ENCODE measurements around the gene AGTRAP.

The AGTRAP gene

DNA sequence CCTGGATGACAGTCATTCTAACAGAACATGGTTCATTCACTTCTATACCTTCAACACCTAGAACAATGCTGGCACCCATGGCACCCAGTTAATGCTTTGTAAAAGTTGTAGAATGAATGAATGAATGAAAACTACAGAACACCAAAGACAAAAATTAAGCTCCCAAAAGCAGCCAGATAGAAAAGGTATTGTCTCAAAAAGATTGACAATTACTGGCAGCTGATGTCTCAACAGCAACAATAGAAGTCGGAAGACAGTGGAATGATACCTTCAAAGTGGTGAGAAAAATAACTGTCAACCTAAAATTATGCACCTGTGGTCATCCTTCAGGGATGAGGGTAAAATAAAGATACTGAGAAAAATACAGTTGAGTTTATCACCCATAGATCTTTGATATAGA lies 21.1 kb downstream of the AGTRAP start:
- Histone ChIP-seq H3K4me2 (ENCODE audit: insufficient read depth, low read length, poor library complexity, severe bottlenecking) (no peak overlapping the region), H2BK5ac (ENCODE audit: low read length) (no peak overlapping the region), H3K4ac (ENCODE audit: low read length) (no peak overlapping the region), H2BK12ac (ENCODE audit: low read length) (no peak overlapping the region), H3K27ac (replicated peaks; ENCODE audit: low read length) (no peak overlapping the region), H3K14ac (ENCODE audit: low read length) (no peak overlapping the region), H2BK120ac (ENCODE audit: low read depth, low read length) (no peak overlapping the region), H2AFZ (ENCODE audit: low read length) (no peak overlapping the region), H3K9me3 (replicated peaks in 1 of 2; ENCODE audit: control insufficient read depth in 2 of 2, insufficient read depth in 1 of 2, low read depth in 1 of 2, low read length in 2 of 2) (peaks cover 3% of the 10 kb centered on the region in 2 donors), H3K79me1 (ENCODE audit: low read depth, low read length) (no peaks in the 10 kb centered on the region), H2AK5ac (ENCODE audit: low read depth, low read length) (no peak overlapping the region), H3K23ac (ENCODE audit: low read depth, low read length, poor library complexity) (no peak overlapping the region), H4K8ac (ENCODE audit: low read depth, low read length) (no peak overlapping the region), H3K36me3 (replicated peaks in 1 of 2; ENCODE audit: control insufficient read depth in 2 of 2, insufficient read depth in 2 of 2, low read length in 2 of 2) (no peaks in the 10 kb centered on the region), H3K27me3 (ENCODE audit: control insufficient read depth in 3 of 3, insufficient read depth in 3 of 3, low read depth in 1 of 3, low read length in 3 of 3) (peaks cover 2 to 18% (median 8%) of the 10 kb centered on the region in 3 experiments), H4K91ac (ENCODE audit: low read depth, low read length, poor library complexity) (no peak overlapping the region), H3K4me3 (ENCODE audit: low read length in 2 of 2) (no peak overlapping the region), H3K4me1 (ENCODE audit: control insufficient read depth in 2 of 2, insufficient read depth in 1 of 2, low read depth in 1 of 2, low read length in 2 of 2) (peaks cover 11 to 18% of the 10 kb centered on the region in 2 donors), H3K9ac (ENCODE audit: low read depth, low read length, poor library complexity) (no peak overlapping the region), H3K18ac (ENCODE audit: low read length) (no peak overlapping the region), H2BK15ac (ENCODE audit: low read length) (no peak overlapping the region)
- DNase-seq (ENCODE audit: low spot score): no peak
- no CpG with 5 or more reads among the region's 1 CpG for WGBS, 2 donors (ENCODE audit: extremely low coverage in 2 of 2, insufficient read length in 2 of 2, insufficient replicate concordance in 1 of 2)

- H3K9ac ChIP-seq (ENCODE audit: low read depth, low read length, poor library complexity): no peak overlapping the region
- H3K4me2 ChIP-seq (ENCODE audit: insufficient read depth, low read length, poor library complexity, severe bottlenecking): no peak overlapping the region
- WGBS, 2 donors (ENCODE audit: extremely low coverage in 2 of 2, insufficient read length in 2 of 2, insufficient replicate concordance in 1 of 2): no CpG with 5 or more reads among the region's 4 CpGs
- no peak overlapping the region for H2BK12ac ChIP-seq (ENCODE audit: low read length)
- peaks cover 2 to 43% (median 8%) of the 10 kb centered on the region in 3 experiments for H3K27me3 ChIP-seq (ENCODE audit: control insufficient read depth in 3 of 3, insufficient read depth in 3 of 3, low read depth in 1 of 3, low read length in 3 of 3)
- no peak overlapping the region for H2BK15ac ChIP-seq (ENCODE audit: low read length)
- H3K36me3 ChIP-seq (replicated peaks in 1 of 2; ENCODE audit: control insufficient read depth in 2 of 2, insufficient read depth in 2 of 2, low read length in 2 of 2): no peaks in the 10 kb centered on the region
- no peak overlapping the region for H2BK5ac ChIP-seq (ENCODE audit: low read length)
- no peak overlapping the region for H3K4me3 ChIP-seq (ENCODE audit: low read length in 2 of 2)
- no peak overlapping the region for H3K4ac ChIP-seq (ENCODE audit: low read length)
- H3K18ac ChIP-seq (ENCODE audit: low read length): no peak overlapping the region
- no peaks in the 10 kb centered on the region for H3K79me1 ChIP-seq (ENCODE audit: low read depth, low read length)
- no peak overlapping the region for H4K8ac ChIP-seq (ENCODE audit: low read depth, low read length)
- H2AFZ ChIP-seq (ENCODE audit: low read length): no peak overlapping the region
- H3K27ac ChIP-seq (replicated peaks; ENCODE audit: low read length): no peak overlapping the region
- H4K91ac ChIP-seq (ENCODE audit: low read depth, low read length, poor library complexity): no peak overlapping the region
- DNase-seq (ENCODE audit: low spot score): no peak
- no peak overlapping the region for H2BK120ac ChIP-seq (ENCODE audit: low read depth, low read length)
- peaks cover 0 to 6% of the 10 kb centered on the region in 2 donors for H3K4me1 ChIP-seq (ENCODE audit: control insufficient read depth in 2 of 2, insufficient read depth in 1 of 2, low read depth in 1 of 2, low read length in 2 of 2)
- peaks cover 0 to 3% of the 10 kb centered on the region in 2 donors for H3K9me3 ChIP-seq (replicated peaks in 1 of 2; ENCODE audit: control insufficient read depth in 2 of 2, insufficient read depth in 1 of 2, low read depth in 1 of 2, low read length in 2 of 2)
- no peak overlapping the region for H2AK5ac ChIP-seq (ENCODE audit: low read depth, low read length)
- H3K23ac ChIP-seq (ENCODE audit: low read depth, low read length, poor library complexity): no peak overlapping the region
- no peak overlapping the region for H3K14ac ChIP-seq (ENCODE audit: low read length)
Observed at GRCh38 chr1:11759791-11760190, 23.9 kb downstream of the AGTRAP start.

- Histone ChIP-seq H3K27ac (replicated peaks; ENCODE audit: low read length) (no peak overlapping the region), H2AFZ (ENCODE audit: low read length) (no peak overlapping the region), H3K4me1 (ENCODE audit: control insufficient read depth in 2 of 2, insufficient read depth in 1 of 2, low read depth in 1 of 2, low read length in 2 of 2) (peaks cover 0 to 6% of the 10 kb centered on the region in 2 donors), H3K27me3 (ENCODE audit: control insufficient read depth in 3 of 3, insufficient read depth in 3 of 3, low read depth in 1 of 3, low read length in 3 of 3) (peaks cover 2 to 55% (median 8%) of the 10 kb centered on the region in 3 experiments), H2BK12ac (ENCODE audit: low read length) (peak overlapping the region; percentile 94), H3K23ac (ENCODE audit: low read depth, low read length, poor library complexity) (peak overlapping the region; percentile 81), H4K91ac (ENCODE audit: low read depth, low read length, poor library complexity) (peak overlapping the region; percentile 43), H3K79me1 (ENCODE audit: low read depth, low read length) (no peaks in the 10 kb centered on the region), H2BK5ac (ENCODE audit: low read length) (no peak overlapping the region), H3K9me3 (replicated peaks in 1 of 2; ENCODE audit: control insufficient read depth in 2 of 2, insufficient read depth in 1 of 2, low read depth in 1 of 2, low read length in 2 of 2) (peaks cover 0 to 3% of the 10 kb centered on the region in 2 donors), H2BK120ac (ENCODE audit: low read depth, low read length) (no peak overlapping the region), H2BK15ac (ENCODE audit: low read length) (peak overlapping the region; percentile 91), H4K8ac (ENCODE audit: low read depth, low read length) (no peak overlapping the region), H2AK5ac (ENCODE audit: low read depth, low read length) (peak overlapping the region; percentile 71), H3K36me3 (replicated peaks in 1 of 2; ENCODE audit: control insufficient read depth in 2 of 2, insufficient read depth in 2 of 2, low read length in 2 of 2) (no peaks in the 10 kb centered on the region), H3K4me3 (ENCODE audit: low read length in 2 of 2) (no peak overlapping the region), H3K18ac (ENCODE audit: low read length) (peak overlapping the region; percentile 91), H3K4me2 (ENCODE audit: insufficient read depth, low read length, poor library complexity, severe bottlenecking) (no peak overlapping the region), H3K9ac (ENCODE audit: low read depth, low read length, poor library complexity) (no peak overlapping the region), H3K4ac (ENCODE audit: low read length) (peak overlapping the region; percentile 27), H3K14ac (ENCODE audit: low read length) (peak overlapping the region; percentile 63)
- no CpG with 5 or more reads among the region's 6 CpGs for WGBS, 2 donors (ENCODE audit: extremely low coverage in 2 of 2, insufficient read length in 2 of 2, insufficient replicate concordance in 1 of 2)
- DNase-seq (ENCODE audit: low spot score): no peak
Observed at GRCh38 chr1:11761285-11761684, 25.3 kb downstream of the AGTRAP start.

DNA sequence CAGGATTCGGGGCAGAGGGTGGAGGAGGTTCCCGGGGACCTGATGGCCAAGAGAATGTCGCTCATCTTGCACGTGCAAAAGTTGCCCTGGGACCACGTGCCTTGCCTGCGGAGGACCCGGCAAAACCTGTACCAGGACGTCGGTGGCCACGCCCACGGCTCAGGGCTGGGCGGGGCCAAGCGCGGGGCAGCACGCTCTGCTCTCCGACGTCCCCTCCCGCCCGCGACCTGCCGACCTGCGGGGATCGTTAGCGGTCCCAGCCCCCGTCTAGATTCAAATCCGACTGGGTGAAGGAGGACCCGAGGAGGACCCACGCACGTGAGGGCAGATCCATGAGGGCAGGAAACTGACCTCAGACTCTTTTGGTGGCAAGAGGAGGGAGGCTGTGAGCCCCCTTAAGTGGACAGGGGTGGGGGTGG lies 26.1 kb downstream of the AGTRAP start, which contains the start of gene C1orf167:
C1orf167 (plus strand) TSS at position 206 of the 419 bp plus-strand sequence. CDS start 2,208 bp downstream, outside the sequence.
- Histone ChIP-seq H2BK12ac (ENCODE audit: low read length) (peak within 1 kb of the TSS; percentile 94), H2BK5ac (ENCODE audit: low read length) (no peak within 1 kb of the TSS), H2AFZ (ENCODE audit: low read length) (peak within 1 kb of the TSS; percentile 75), H3K79me1 (ENCODE audit: low read depth, low read length) (no peaks in the 10 kb centered on the region), H3K4me3 (ENCODE audit: low read length in 2 of 2) (peak within 1 kb of the TSS in 1 of 2 donors; percentile 22), H2BK15ac (ENCODE audit: low read length) (peak within 1 kb of the TSS; percentile 91), H2BK120ac (ENCODE audit: low read depth, low read length) (no peak within 1 kb of the TSS), H3K4me1 (ENCODE audit: control insufficient read depth in 2 of 2, insufficient read depth in 1 of 2, low read depth in 1 of 2, low read length in 2 of 2) (peaks cover 0 to 6% of the 10 kb centered on the region in 2 donors), H3K27ac (replicated peaks; ENCODE audit: low read length) (no peak within 1 kb of the TSS), H3K36me3 (replicated peaks in 1 of 2; ENCODE audit: control insufficient read depth in 2 of 2, insufficient read depth in 2 of 2, low read length in 2 of 2) (no peaks in the 10 kb centered on the region), H3K4me2 (ENCODE audit: insufficient read depth, low read length, poor library complexity, severe bottlenecking) (peak within 1 kb of the TSS; percentile 44), H3K23ac (ENCODE audit: low read depth, low read length, poor library complexity) (peak within 1 kb of the TSS; percentile 81), H3K9me3 (replicated peaks in 1 of 2; ENCODE audit: control insufficient read depth in 2 of 2, insufficient read depth in 1 of 2, low read depth in 1 of 2, low read length in 2 of 2) (peaks cover 0 to 3% of the 10 kb centered on the region in 2 donors), H3K9ac (ENCODE audit: low read depth, low read length, poor library complexity) (peak within 1 kb of the TSS; percentile 65), H4K8ac (ENCODE audit: low read depth, low read length) (no peak within 1 kb of the TSS), H2AK5ac (ENCODE audit: low read depth, low read length) (peak within 1 kb of the TSS; percentile 71), H3K14ac (ENCODE audit: low read length) (peak within 1 kb of the TSS; percentile 63), H3K27me3 (ENCODE audit: control insufficient read depth in 3 of 3, insufficient read depth in 3 of 3, low read depth in 1 of 3, low read length in 3 of 3) (peaks cover 2 to 61% (median 8%) of the 10 kb centered on the region in 3 experiments), H4K91ac (ENCODE audit: low read depth, low read length, poor library complexity) (peak within 1 kb of the TSS; percentile 43), H3K4ac (ENCODE audit: low read length) (peak within 1 kb of the TSS; percentile 27), H3K18ac (ENCODE audit: low read length) (peak within 1 kb of the TSS; percentile 91)
- no CpG with 5 or more reads among the region's 29 CpGs for WGBS, 2 donors (ENCODE audit: extremely low coverage in 2 of 2, insufficient read length in 2 of 2, insufficient replicate concordance in 1 of 2)
- DNase-seq (ENCODE audit: low spot score): no peak

Data from neuronal stem cell (in vitro differentiated cells).